AG04450 (cell line): ENCODE data around the gene DRAP1. TPM values are rescaled to one million over a fixed set of nuclear protein-coding genes. Genes with fewer than 3 reads are reported as not detected.

Experiments
- CTCF ChIA-PET: fragments of 300-600, 350-600 bp; formaldehyde crosslinking; extraction: SDS; loops from one replicate; lab custom pipeline; 2022; ENCODE audit warnings: antibody characterized with exemption, inconsistent platforms; lab: Charles Lee
- POLR2A ChIA-PET: fragments of 350-600 bp; formaldehyde crosslinking; extraction: SDS; loops from one replicate; lab custom pipeline; 2021; ENCODE audit warnings: antibody characterized with exemption, inconsistent platforms; lab: Yijun Ruan, JAX
- DNase-seq: peaks from one replicate; pipeline ENCODE4 v3.0.0-alpha.2; 2011; ENCODE audit warnings: low read depth, low spot score
- H3K27ac ChIP-seq: one replicate; pipeline ENCODE4 v1.5.1; 2012; ENCODE audit warnings: low read depth, low read length, control low read depth
- H3K27me3 ChIP-seq: one replicate; pipeline ENCODE4 v1.6.0; 2012; ENCODE audit warnings: low read length; ENCODE audit not compliant: control insufficient read depth, insufficient read depth
- H3K4me3 ChIP-seq: 2 replicates; pipeline ENCODE4 v1.5.1; 2011; ENCODE audit warnings: mild to moderate bottlenecking, low read depth, low read length, control low read depth
- H3K9me3 ChIP-seq: 2 replicates; pipeline ENCODE4 v1.5.1; 2012; ENCODE audit warnings: low read length; ENCODE audit not compliant: control insufficient read depth, insufficient read depth
- CTCF ChIP-seq: IDR thresholded peaks from 2 replicates; pipeline ENCODE4 v1.5.1; 2011; ENCODE audit warnings: low read depth, low read length, control low read depth, inconsistent platforms
- polyA plus RNA-seq: library from polyadenylated mRNA; depleted of rRNA; stranded (reverse); fragments of >200 nt; gene quantifications from 2 replicates; pipeline ENCODE4 v1.2.3, GENCODE V29; 2011

DRAP1 gene
- polyA plus RNA-seq, 1 experiment, result 130 TPM

DNA sequence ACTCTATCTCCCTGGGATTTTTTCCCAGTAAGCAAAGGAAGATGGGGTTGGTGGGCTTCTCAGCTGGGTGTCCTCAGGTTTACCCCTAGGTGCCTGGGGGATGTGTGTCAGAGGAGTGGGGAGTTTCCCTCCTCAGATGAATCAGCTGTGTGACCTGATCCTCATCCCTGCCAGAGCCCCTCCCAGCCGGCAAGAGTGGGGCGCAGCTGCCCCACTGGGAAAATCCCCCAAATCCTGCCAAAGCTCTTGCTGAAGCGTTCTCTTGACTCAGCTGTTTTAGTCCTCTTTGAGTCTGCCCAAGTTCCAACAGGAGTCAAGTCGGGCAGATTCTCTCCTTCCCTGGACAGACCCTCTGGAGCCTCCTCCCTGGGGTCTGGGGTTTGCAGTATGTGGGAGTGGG is 6.4 kb upstream of the DRAP1 start:
- no peak overlapping the region for H3K4me3 ChIP-seq
- ChIA-PET POLR2A (interaction anchor here (1.1 to 5.8 kb wide), 4 partner anchors 11 to 55 kb away, joined by 3 to 98 read pairs (median 8); partner anchors contain the start of genes CCDC85B, CFL1, FIBP and FOSL1), CTCF (interaction anchor here (0.6 to 2.4 kb wide), 4 partner anchors 11 to 53 kb away, joined by 3 to 10 read pairs (median 4); partner anchors contain the start of genes FIBP and MUS81)
- no peaks in the 10 kb centered on the region for H3K27me3 ChIP-seq
- peaks cover 4% of the 10 kb centered on the region; the same call in 1 of the 2 replicates for H3K9me3 ChIP-seq
- peak overlapping the region; percentile 91 for H3K27ac ChIP-seq
- no peak for DNase-seq
- no peak for TF ChIP-seq CTCF

GRCh38 chr11:65915101-65915820 is 4.0 kb upstream of the DRAP1 start:
- ChIA-PET CTCF (interaction anchor here (0.5 to 2.6 kb wide), 6 partner anchors 17 to 308 kb away, joined by 3 to 15 read pairs (median 6); partner anchors contain the start of gene FIBP), POLR2A (interaction anchor here (0.8 to 5.8 kb wide), 12 partner anchors 9 to 253 kb away, joined by 3 to 124 read pairs (median 6); partner anchors contain the start of genes CCDC85B, CFL1, FIBP and FOSL1)
- no peak for DNase-seq
- Histone ChIP-seq H3K9me3 (peaks cover 11% of the 10 kb centered on the region; the same call in 1 of the 2 replicates), H3K27me3 (no peaks in the 10 kb centered on the region), H3K27ac (peak overlapping the region; percentile 99), H3K4me3 (peak overlapping the region; percentile 25)
- TF ChIP-seq CTCF, result no peak

DNA sequence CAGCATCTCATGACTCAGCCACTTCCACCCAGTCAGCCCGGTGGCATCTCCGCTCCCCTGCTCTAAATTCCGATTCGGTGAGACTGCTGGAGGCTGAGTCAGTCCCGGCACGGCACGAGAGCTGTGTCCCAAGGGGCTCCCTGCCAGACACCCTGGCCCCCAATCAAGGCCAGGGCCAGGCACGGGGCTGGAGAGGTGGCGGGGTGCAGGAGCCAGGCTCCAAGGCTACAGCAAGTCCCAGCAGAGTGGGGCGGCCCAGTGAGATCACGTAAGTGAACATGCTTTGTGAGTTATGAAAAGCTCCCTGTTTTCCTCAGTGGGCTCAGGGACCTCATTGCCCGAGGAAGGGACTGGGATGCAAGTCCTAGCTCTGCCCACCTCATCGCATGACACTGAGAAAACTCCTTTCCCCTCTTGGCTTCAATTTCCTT is 3.4 kb upstream of the DRAP1 start:
- POLR2A ChIA-PET, result interaction anchor here (0.6 to 5.8 kb wide), 13 partner anchors 10 to 253 kb away, joined by 3 to 124 read pairs (median 5); partner anchors contain the start of genes CCDC85B, CFL1, FIBP and FOSL1
- CTCF ChIA-PET, result interaction anchor here (0.5 to 2.6 kb wide), 5 partner anchors 17 to 307 kb away, joined by 4 to 15 read pairs (median 7); partner anchors contain the start of gene FIBP

GRCh38 chr11:65916391-65916790 is 2.8 kb upstream of the DRAP1 start:
- Histone ChIP-seq H3K27ac (peak overlapping the region; percentile 99), H3K9me3 (peaks cover 11% of the 10 kb centered on the region; the same call in 1 of the 2 replicates), H3K4me3 (peak overlapping the region; percentile 46; the same call in 1 of the 2 replicates), H3K27me3 (no peaks in the 10 kb centered on the region)
- no peak for TF ChIP-seq CTCF
- no peak for DNase-seq
- POLR2A ChIA-PET, result interaction anchor here (0.6 to 5.8 kb wide), 12 partner anchors 10 to 254 kb away, joined by 3 to 124 read pairs (median 6); partner anchors contain the start of genes CCDC85B, CFL1, FIBP and FOSL1
- CTCF ChIA-PET, result interaction anchor here (0.8 to 2.6 kb wide), 3 partner anchors 18 to 32 kb away, joined by 4 to 15 read pairs (median 14); partner anchors contain the start of gene FIBP

More for the DNA sequence above, 3.4 kb upstream of the DRAP1 start:
- no peak for TF ChIP-seq CTCF
- peak overlapping the region; percentile 99 for H3K27ac ChIP-seq
- H3K4me3 ChIP-seq, result peak overlapping the region; percentile 46
- H3K9me3 ChIP-seq, result peaks cover 11% of the 10 kb centered on the region; the same call in 1 of the 2 replicates
- DNase-seq, result peak; percentile 93
- no peaks in the 10 kb centered on the region for H3K27me3 ChIP-seq
